Osteocyte (in vitro differentiated cells): ENCODE results near the gene SH3BP4. TPM values are rescaled to one million over a fixed set of nuclear protein-coding genes. Genes with fewer than 3 reads are reported as not detected.

ENCODE experiments used
- DNase-seq: peaks from one replicate; pipeline ENCODE4 v3.0.0; 2021; ENCODE audit warnings: mixed read lengths; ENCODE audit not compliant: unreplicated experiment; ENCODE audit errors: extremely low spot score
- H3K27ac Mint-ChIP-seq: one replicate; pipeline ENCODE4 v1.8.0; 2021; ENCODE audit warnings: mild to moderate bottlenecking, mixed read lengths; ENCODE audit not compliant: unreplicated experiment
- H3K27me3 Mint-ChIP-seq: one replicate; pipeline ENCODE4 v1.8.0; 2021; ENCODE audit warnings: mixed read lengths; ENCODE audit not compliant: unreplicated experiment
- H3K36me3 Mint-ChIP-seq: one replicate; pipeline ENCODE4 v1.8.0; 2021; ENCODE audit warnings: mixed read lengths; ENCODE audit not compliant: unreplicated experiment
- H3K4me1 Mint-ChIP-seq: one replicate; pipeline ENCODE4 v1.8.0; 2021; ENCODE audit warnings: mixed read lengths; ENCODE audit not compliant: unreplicated experiment
- H3K4me3 Mint-ChIP-seq: one replicate; pipeline ENCODE4 v1.8.0; 2021; ENCODE audit warnings: mild to moderate bottlenecking, moderate library complexity, mixed read lengths; ENCODE audit not compliant: unreplicated experiment
- H3K9me3 Mint-ChIP-seq: one replicate; pipeline ENCODE4 v1.8.0; 2021; ENCODE audit warnings: mixed read lengths; ENCODE audit not compliant: unreplicated experiment
- CTCF ChIP-seq: fragments of 200-600 bp; sonication (generic); IDR thresholded peaks from 2 replicates; pipeline ENCODE4 v1.5.0; 2021; ENCODE audit warnings: antibody characterized with exemption, mild to moderate bottlenecking, moderate library complexity
- total RNA-seq: library from RNA; stranded (reverse); gene quantifications from 2 replicates; pipeline ENCODE4 v1.2.1, GENCODE V29; 2021

Gene SH3BP4
- total RNA-seq, 1 donor from 2014 or later = 60.1 TPM

DNA sequence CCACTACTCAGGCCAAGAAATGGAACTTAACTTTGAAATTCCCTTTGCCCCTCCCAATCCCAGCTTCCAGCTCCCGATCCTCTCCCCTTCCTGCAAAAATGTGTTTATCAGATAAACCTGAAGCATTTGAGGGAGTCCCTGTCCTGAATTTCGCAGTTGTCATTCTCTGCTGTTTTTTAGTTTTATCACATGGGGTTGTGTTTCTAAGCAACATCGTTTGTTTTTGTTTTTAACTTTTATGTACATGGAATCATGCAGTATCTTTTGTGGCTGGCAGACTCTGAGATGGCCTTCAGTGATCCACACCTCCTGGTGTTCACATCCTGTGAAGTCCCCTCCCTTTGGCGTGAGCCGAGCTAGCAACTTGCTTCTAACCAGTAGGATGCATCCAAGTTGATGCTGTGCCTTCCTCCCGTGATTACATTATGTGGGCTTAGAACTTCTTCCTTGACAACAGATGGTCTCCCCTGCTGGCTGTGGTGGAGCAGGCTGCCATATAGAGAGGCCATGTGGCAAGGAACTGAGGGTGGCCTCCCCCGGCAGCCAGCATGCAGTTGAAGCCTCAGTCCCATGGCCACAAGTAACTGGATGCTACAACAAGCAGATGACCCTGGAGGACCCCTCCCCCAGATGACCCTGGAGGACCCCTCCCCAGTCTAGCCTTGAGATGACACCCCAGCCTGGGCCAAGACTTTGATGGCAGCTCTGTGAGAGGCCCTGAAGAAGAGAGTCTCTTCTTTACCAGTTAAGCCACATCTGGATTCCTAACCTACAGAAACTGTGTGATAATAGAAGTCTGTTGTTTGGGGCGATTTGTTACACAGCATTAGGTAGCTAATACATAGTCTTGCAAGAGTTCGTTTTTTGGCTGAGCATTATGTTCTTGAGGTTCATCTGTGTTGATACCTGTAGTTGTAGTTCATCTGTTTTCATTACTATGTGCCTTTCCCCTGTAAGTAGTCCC is 27.7 kb downstream of the SH3BP4 start:
- Mint-ChIP-seq H3K27ac (peak overlapping the region; percentile 93), H3K4me3 (no peak overlapping the region)
- DNase-seq = no peak

DNA sequence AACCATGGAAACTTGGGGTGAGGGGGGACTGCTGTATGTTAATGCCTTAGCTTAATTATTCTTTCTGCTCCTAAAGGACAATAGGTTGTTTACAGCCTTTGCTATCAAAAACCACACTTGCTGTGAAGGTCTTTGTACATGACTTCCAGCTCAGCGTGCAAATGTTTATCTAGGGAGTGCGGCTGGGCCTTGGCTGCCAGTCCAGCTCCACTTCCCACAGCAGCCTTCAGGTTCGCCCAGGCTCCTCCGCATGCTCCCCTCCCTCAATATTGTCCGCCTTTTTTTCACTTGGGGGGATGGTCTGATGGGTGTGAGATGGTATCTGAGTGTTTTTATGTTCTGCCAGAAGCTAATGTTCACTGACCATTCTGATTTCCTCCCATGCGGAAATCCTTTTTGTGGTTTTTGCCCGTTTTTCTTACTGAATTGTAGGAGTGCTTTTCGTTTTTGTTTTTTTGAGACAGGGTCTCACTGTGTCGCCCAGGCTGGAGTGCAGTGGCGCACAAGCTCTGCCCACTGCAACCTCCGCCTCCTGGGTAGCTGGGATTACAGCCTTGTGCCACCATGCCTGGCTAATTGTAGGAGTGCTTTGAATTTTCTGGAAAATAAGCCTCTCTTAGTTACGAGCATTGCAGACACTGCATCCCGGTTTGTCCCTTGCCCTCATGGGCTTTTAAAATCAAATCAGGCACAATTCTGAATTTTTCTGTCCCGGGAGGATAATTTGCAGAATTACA is 28.8 kb downstream of the SH3BP4 start:
- Mint-ChIP-seq H3K27ac (peak overlapping the region; percentile 93), H3K4me1 (peaks cover 81% of the 10 kb centered on the region), H3K9me3 (no peaks in the 10 kb centered on the region), H3K4me3 (peak overlapping the region; percentile 62), H3K27me3 (no peaks in the 10 kb centered on the region), H3K36me3 (peaks cover 2% of the 10 kb centered on the region)
- no peak for TF ChIP-seq CTCF
- no peak for DNase-seq

More for the DNA sequence above, 27.7 kb downstream of the SH3BP4 start:
- no peaks in the 10 kb centered on the region for H3K27me3 Mint-ChIP-seq
- H3K4me1 Mint-ChIP-seq = peaks cover 86% of the 10 kb centered on the region
- no peak for TF ChIP-seq CTCF
- H3K36me3 Mint-ChIP-seq = peaks cover 2% of the 10 kb centered on the region
- H3K9me3 Mint-ChIP-seq = no peaks in the 10 kb centered on the region

GRCh38 chr2:234981197-234982095 is 29.6 kb downstream of the SH3BP4 start:
- H3K27ac Mint-ChIP-seq = peak overlapping the region; percentile 93
- DNase-seq = peak; percentile 92
- H3K36me3 Mint-ChIP-seq = peaks cover 2% of the 10 kb centered on the region

GRCh38 chr2:234982096-234982834 is 30.4 kb downstream of the SH3BP4 start:
- H3K27ac Mint-ChIP-seq = peak overlapping the region; percentile 93
- H3K4me1 Mint-ChIP-seq = peaks cover 77% of the 10 kb centered on the region
- no peaks in the 10 kb centered on the region for H3K27me3 Mint-ChIP-seq
- TF ChIP-seq CTCF = no peak
- no peak for DNase-seq
- no peak overlapping the region for H3K4me3 Mint-ChIP-seq
- peaks cover 4% of the 10 kb centered on the region for H3K36me3 Mint-ChIP-seq
- H3K9me3 Mint-ChIP-seq = no peaks in the 10 kb centered on the region

More at GRCh38 chr2:234981197-234982095, 29.6 kb downstream of the SH3BP4 start:
- TF ChIP-seq CTCF = no peak
- Mint-ChIP-seq H3K4me3 (peak overlapping the region; percentile 62), H3K9me3 (no peaks in the 10 kb centered on the region), H3K27me3 (no peaks in the 10 kb centered on the region), H3K4me1 (peaks cover 78% of the 10 kb centered on the region)
